HG03460 (cell line): ENCODE results near the gene PITX2.

ENCODE experiments used
- ATAC-seq: cut with Tn5 transposase; IDR thresholded peaks from one replicate; pipeline ENCODE4 v1.9.1; 2021; ENCODE audit not compliant: unreplicated experiment

PITX2 gene

DNA sequence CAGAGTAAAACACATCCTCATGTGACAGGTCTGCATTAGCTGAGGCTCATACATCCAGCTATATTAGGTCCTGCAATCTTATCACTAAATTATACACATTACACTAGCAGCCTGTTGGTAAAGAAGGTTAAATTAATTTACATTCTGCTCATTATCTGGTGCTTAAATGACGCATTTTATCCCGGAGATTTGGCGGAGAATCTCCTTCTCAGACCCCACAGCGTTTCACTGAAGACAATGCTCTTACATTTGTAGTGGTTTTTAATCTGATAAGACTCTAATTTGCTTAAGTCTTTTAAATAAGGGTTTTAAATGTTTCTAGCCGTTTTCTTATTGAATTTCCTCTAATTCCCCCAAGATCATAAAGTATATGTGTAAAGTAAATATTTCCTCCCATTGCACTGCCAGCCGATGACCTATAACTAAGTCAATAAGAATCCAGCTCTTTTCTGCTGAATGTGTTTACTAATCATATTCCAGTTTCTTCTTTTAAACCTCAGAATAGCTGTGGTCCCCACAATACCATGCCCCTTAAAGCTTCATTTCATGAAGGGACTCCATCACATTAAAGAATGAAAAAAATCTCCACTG, 2.1 kb upstream of the PITX2 start:
- ATAC-seq = no peak

DNA sequence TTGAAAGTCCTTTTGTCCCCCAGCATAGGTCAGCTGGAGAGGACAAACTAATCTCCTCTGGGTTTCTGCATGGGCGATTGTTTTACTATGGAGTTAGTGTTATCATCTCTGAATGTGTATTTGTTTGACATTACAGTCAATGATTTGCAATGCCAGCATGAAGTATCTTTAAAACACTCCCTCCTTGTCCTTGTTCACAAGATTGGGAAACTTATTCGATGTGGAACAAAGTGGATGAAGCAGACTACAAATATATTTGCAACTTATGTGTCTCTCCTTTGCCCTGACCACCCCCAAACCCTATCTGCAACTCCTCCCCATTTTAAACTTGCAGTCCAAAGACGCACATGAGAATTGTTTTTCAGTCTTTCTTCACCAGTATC, 1.5 kb upstream of the PITX2 start:
- ATAC-seq = no peak

DNA sequence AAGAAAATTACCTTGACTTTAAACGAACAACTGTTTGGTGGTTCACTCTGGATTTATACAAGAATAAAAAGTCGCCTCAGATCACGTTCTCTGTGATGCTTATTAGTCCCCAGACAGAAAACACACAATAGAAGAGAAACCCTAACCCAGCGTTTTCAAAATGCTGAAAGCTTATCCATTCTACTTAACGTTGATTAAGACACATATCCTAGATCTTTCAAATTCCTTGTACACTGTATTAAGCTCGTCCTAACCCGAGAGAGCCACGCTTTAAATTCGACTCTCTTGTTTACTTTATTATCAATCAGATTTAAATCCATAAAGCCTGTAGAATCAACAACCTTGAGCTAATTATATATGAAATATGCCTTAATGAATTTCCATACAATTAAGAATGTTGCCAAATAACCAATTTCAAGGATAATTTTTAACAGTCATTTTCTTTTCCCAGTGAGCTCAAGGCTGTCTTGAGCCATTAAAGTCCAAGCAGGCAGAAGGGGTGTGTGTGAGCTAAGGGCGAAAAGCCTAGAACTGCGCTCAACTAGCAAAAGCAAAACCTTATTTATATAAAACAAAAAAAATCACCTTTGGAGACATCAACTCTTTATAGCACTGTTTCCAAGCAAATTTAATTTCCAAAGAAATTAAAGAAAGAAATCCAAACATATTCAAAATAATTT, 981 bp upstream of the PITX2 start:
- ATAC-seq = no peak

DNA sequence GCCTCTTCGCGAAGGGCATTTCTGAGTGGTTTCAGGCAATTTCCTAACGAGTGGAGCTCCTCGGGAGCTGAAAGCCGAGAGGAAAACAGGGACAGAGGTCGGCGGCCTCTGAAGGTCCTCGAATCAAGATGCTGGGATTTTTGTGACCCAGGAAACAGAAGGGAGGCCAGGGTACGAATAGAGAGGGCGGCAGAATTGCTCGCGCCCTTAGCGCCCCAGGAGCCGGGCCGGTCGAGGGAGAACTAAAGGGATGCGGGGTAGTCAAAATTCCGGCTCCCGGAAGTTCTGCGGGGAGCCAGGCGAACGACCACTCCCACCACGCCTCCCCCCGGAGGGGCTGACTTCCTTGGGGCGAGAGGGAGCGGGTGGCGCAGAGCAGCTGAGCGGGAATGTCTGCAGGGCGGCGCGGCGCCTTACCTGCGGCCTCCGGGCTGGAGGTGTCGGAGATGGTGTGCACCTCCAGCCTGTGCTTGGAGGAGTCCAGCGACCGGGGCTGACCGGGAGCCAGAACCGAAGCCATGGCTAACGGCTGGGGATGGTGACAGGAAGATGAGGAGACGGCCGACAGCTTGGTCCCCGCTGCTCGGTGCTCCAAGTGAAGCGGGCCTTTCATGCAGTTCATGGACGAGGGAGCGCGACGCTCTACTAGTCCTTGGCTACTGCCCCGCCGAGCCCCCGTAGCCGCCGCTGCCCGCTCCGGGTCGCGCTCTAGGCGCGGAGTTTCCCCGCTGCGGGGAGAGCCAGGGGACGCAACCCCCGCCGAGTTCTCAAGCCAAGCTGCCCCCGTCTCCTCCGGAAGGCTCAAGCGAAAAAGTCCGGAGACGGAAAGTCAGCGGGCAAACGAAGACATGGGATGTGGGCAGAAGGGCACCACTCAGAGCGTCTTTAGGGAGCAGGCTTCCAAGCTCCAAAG, 782 bp downstream of the PITX2 start:
- no peak for ATAC-seq

DNA sequence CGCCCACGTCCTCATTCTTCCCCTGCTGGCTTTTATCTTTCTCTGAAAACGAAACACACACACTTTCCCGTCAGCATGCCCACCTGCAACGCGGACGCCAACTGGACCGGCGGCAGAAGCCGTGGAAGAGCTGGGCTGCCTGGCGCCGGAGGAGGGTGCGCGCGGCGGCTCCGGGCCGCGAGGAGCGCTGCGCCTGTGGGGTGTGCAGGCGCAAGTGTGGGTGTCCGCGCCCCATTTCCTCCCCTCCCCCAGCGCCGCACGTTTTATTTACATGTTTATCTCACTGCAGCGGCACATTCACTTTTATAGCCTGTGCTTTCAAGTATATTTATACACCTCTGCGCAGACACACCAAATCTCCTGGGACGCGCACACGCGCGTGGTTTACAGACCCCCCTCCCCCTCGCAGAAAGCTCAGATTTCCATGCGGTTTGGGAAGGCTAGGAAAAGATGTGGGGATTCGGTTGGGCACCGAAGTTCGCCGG, 1.5 kb downstream of the PITX2 start:
- ATAC-seq = no peak

- no peak for ATAC-seq
These were observed 2.1 kb downstream of the PITX2 start for GRCh38 chr4:110620691-110621327.

DNA sequence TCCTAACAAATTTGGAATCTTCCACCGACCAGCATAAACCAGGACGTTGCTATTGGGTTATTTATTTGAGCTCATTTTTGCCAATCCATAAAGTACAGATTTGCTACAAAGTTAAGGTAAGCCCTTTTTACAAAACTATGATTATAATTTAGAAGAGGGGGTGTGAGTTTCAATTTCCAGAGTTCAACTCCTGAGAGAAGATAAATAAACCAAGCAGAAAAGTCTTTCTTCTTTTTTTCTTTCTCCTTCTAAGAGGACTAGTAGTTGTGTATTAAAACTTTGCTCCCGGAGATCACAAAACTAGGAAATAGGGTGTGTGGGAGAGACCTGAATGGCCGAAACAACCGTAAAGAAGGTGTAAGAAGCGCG, 2.6 kb downstream of the PITX2 start:
- ATAC-seq = no peak

DNA sequence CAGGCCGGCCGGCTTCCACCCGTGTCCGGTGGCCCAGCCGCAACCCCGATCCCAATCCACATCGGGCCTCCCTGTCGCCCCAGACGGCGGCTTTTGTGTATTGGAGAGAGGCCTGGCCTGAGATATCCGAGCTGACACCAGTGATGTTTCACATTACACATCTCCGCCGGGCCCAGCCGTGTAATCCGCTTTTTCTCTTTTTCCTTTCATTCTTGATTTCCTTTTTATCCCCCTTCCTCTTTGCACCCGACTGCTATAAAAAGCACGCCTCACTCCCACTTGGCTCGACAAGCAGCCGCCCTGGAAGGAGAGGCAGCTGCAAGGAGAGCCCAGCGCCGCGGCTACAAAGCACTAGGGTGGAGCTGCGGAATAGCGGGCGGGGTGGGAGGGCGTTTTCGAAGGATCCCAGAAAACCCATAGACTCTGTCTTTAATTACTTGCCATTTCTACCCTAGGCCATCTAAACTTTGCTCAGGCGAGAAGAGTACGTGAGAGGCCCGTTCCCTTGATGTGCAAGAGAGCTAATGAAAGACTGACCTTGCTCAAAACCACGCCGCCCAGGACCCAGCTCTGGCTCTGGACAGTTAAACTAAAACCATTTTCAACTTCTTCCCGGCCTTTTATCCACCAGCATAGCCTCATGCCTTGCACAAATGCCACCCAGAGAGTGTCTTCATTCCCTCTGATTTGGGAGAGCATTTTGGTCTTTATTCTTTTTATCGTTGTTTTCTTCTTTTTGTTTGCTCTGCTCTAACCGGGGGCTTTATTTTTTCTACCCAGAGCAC, 3.2 kb downstream of the PITX2 start:
- ATAC-seq = no peak

GRCh38 chr4:110618581-110619462, 4.1 kb downstream of the PITX2 start:
- no peak for ATAC-seq

DNA sequence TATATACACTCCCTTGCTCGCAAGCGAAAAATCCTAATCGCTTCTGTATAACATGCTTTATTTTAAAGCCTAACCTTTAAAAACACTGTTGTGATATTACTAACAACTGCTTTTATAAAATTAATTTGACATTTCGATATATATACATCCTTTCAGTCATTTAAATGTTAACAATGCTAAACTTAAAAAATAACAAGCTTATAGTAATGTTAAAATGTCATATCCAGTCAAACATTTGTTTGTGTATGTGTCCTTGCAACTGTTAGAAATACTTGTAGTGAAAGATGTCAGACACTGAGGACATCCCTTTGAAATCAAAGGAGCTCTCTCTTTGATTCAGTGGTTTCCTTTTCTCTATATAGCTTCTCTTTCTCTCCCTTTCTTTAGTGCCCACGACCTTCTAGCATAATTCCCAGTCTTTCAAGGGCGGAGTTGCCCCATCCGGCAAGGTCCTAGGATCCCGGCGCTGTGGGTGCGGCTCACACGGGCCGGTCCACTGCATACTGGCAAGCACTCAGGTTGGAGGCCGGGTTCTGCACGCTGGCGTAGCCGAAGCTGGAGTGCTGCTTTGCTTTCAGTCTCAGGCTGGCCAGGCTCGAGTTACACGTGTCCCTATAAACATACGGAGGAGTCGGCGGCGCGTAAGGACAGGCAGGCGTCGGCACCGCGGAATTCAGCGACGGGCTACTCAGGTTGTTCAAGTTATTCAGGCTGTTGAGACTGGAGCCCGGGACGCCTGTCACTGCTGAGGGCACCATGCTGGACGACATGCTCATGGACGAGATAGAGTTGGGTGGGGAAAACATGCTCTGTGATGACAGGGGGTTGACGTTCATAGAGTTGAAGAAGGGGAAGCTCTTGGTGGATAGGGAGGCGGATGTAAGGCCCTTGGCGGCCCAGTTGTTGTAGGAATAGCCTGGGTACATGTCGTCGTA, 5.0 kb downstream of the PITX2 start:
- no peak for ATAC-seq

DNA sequence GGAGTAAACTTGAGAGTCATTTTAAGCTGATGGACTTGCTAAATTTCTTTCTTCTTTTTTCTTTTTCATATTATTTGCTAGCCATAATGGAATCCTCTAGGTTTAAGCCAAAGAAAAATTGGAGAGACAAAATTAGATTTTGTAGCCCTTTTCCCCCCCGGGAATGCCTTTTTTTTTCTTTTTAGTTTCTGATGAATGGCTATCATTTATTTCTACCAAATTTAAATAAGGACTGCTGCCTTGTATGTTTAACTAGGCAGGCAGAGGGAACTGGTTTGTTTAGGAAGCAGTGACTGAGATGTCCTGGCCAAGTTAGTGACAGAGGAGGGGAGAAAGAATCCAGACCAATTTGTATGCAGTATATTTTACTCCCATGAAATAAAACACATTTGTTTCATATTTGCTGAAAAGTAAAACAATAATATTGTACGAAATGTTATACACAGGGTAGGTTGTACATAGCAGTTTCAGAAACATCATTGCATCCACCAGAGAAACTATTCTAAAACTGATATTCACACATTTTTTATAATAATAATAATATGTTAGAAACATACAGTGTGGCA, 5.7 kb downstream of the PITX2 start:
- ATAC-seq = no peak

GRCh38 chr4:110616238-110617074, 6.4 kb downstream of the PITX2 start:
- no peak for ATAC-seq

GRCh38 chr4:110615353-110616237, 7.3 kb downstream of the PITX2 start:
- no peak for ATAC-seq

GRCh38 chr4:110614976-110615352, 7.9 kb downstream of the PITX2 start:
- no peak for ATAC-seq

GRCh38 chr4:110614173-110614963, 8.5 kb downstream of the PITX2 start:
- ATAC-seq = no peak

DNA sequence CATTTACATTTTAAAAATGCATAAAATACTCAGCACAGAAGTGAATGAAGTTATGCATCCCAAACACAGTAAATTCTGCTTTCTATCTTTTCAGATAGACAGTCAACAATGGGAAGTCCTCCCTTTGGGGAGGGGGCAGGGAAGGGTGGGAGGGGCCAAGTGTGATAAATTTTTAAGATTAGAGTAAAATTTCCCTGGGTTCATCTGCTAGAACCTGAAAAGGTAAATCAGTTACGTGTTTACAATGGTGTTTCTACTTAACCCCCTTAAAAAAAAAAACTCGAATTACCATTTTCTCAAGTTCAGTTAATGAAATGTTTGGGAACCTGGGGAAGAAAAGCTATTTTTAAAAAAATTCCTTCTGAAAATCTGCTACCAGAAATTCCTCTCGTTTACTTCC, 9.1 kb downstream of the PITX2 start:
- ATAC-seq = no peak
